OCI-LY3 (cell line): ENCODE data around the gene USF3.

Experiments
- EZH2phosphoT487 ChIP-seq: fragments of 200-600 bp; shearing (Covaris generic); IDR thresholded peaks from 2 replicates; pipeline ENCODE4 v1.6.1; 2018; ENCODE audit warnings: antibody characterized with exemption, mixed run types, low read depth
- TF ChIP-seq, protein P1 (sequence below): fragments of 200-600, 300-600 bp; sonication (generic); IDR thresholded peaks from 2 replicates; pipeline ENCODE4 v1.5.1; 2014; ENCODE audit warnings: antibody characterized with exemption, low read length, low read depth

DNA sequence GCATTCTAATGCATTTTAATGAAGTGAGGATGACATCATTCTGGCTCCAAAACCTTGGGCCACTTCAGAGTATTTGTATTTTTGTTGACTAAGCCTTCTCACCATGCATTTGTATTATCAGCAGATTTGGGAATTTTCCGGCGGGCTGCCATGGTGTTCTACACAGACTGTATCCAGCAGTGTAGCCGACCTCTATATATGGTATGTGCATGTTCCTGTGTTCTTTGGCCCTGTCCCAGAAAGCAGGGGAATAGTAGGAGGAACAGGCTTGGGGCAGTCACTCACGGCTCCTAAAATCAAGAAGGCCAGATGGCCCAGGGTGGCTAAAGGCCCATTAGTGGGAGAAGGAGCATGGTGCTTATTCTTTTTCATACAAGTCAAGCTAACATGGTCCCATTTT is 80.5 kb downstream of the USF3 start:
- TF ChIP-seq, protein P1, sequence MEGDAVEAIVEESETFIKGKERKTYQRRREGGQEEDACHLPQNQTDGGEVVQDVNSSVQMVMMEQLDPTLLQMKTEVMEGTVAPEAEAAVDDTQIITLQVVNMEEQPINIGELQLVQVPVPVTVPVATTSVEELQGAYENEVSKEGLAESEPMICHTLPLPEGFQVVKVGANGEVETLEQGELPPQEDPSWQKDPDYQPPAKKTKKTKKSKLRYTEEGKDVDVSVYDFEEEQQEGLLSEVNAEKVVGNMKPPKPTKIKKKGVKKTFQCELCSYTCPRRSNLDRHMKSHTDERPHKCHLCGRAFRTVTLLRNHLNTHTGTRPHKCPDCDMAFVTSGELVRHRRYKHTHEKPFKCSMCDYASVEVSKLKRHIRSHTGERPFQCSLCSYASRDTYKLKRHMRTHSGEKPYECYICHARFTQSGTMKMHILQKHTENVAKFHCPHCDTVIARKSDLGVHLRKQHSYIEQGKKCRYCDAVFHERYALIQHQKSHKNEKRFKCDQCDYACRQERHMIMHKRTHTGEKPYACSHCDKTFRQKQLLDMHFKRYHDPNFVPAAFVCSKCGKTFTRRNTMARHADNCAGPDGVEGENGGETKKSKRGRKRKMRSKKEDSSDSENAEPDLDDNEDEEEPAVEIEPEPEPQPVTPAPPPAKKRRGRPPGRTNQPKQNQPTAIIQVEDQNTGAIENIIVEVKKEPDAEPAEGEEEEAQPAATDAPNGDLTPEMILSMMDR: no peak
- no peak for TF ChIP-seq EZH2phosphoT487
